NCI-H1694 treated with DMSO at 0.1 percent for 48 hours (cell line): ENCODE data around the gene ZFP28.

ENCODE experiments used
- DNase-seq: peaks from one replicate; lab custom pipeline; 2025; lab: John Stamatoyannopoulos, UW

Gene ZFP28

DNA sequence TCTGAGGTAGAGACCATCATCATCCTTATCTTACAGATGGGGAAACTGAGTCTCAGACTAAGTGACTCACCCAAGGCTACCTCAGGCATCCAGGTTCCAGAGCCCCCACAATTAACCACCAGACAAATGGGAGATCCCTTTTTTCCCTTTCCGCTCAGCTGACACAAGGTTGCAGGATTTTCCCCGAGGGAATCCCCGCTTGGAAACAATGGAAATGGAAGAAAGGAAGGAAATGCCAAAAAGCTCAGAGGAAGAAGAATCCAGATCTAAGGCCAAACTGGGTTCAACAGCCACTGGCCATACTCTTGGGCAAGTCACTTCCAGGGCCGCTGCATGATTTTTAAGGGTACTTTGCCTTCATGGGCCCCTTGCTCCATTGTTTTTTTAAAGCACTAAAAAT is 57.9 kb downstream of the ZFP28 start:
- no peak for DNase-seq

DNA sequence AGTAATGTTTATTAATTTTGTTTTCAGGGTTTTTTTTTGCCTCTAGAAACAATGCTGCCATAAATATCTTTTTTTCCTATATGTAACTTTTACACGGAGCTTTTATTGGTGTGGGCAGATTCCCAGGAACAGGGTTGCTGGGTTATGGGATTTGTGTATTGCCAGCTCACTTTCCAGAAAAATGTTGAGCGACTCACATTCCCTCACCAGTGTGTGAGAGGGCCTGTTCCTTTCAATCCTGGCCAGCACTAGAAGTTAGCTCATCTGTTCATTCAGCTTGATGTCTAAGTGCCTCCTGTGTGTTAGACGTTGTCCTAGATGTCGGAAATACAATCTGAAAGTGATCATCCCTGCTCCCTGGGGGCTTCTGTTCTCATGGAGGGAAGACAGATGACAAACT is 58.9 kb downstream of the ZFP28 start:
- no peak for DNase-seq

DNA sequence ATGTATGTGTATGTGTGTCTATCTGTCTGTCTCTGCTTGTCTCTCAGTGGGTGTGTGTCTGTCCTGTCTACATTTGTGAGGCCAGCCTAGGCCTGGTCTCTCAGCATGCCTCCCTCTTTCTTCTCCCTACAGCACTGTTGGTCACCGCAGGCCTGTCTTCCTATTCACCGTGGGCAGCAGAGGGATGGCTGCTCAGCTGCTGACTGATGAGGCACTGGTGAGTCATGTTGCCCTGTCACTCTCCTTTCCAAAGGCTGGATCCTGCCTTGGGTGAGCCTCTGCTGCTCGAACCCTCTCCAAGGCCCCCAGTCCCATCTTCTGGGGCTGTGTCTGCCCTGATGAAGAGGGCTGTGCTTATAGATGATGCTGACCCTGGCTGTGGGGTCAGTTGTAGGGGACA is 62.6 kb downstream of the ZFP28 start:
- DNase-seq, result no peak

DNA sequence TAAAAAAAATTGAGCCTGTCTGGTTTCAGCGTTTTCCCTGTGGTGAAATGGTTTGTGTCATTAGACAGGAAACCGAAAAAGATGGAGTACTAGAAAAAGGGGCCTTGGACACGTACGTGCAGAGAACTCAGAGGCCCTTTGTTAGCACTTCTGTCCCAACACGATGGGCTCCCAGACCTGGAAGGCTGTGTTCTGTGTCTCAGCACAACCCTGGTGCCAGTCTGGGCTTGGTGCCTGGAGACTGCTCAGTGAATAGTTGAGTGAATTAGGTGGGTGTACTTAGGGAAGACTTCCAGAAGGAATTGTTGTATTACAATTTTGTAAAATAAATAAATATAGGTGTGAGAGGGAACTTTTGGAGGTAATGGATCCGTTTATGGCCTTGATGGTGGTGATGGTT is 65.1 kb downstream of the ZFP28 start:
- no peak for DNase-seq
